HG03457 (cell line): Measurements from ENCODE around the gene ARHGAP10.

Source experiments
- ATAC-seq: cut with Tn5 transposase; IDR thresholded peaks from one replicate; pipeline ENCODE4 v1.9.1; 2021; ENCODE audit warnings: moderate number of reproducible peaks; ENCODE audit not compliant: unreplicated experiment

The ARHGAP10 gene

GRCh38 chr4:147844781-147845180 lies 112.9 kb downstream of the ARHGAP10 start:
- ATAC-seq: no peak

GRCh38 chr4:147846318-147847155 lies 114.6 kb downstream of the ARHGAP10 start:
- ATAC-seq: peak; percentile 81

- no peak for ATAC-seq
These were observed 116.1 kb downstream of the ARHGAP10 start for GRCh38 chr4:147847751-147848590.

- ATAC-seq: no peak
These were observed 116.7 kb downstream of the ARHGAP10 start for GRCh38 chr4:147848634-147849033.

DNA sequence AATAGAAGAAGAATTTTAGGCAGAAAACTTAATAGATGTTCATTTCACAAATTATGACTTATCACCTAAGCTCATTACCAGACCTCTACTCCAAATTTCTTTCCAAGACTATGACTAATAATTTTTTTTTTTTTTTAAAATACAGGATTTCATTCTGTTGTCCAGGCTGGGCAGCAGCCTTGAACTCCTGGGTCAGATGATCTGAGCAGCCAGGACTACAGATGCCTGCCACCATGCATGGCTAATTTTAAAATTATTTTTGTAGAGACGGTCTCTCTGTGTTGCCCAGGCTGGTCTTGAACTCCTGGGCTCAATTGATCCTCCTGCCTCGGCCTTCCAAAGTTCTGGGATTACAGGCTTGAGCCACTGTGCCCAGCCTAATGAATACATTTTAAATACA lies 119.2 kb downstream of the ARHGAP10 start:
- no peak for ATAC-seq

DNA sequence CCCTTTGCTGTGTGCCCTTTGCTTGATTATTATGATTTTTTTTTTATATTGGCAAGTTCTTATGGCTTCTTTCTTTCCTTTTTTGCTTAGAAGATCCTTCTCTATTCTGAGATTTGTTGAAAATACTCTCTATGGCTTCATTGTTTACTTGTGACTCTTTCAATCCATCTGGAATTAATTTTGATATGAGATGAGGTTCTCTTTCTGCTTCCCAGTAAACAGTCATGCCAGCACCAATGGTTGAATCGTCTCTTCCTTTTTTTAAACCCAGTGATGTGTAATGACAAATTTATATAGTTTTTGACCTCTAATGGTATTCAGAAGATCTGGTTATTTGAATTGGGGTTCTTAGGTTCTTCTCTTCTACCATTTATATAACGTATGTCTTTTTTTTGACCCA lies 121.8 kb downstream of the ARHGAP10 start:
- no peak for ATAC-seq

GRCh38 chr4:147854154-147854553 lies 122.3 kb downstream of the ARHGAP10 start:
- ATAC-seq: no peak

- no peak for ATAC-seq
These were observed 123.7 kb downstream of the ARHGAP10 start for GRCh38 chr4:147855571-147856009.

GRCh38 chr4:147860960-147861359 lies 129.1 kb downstream of the ARHGAP10 start:
- no peak for ATAC-seq

DNA sequence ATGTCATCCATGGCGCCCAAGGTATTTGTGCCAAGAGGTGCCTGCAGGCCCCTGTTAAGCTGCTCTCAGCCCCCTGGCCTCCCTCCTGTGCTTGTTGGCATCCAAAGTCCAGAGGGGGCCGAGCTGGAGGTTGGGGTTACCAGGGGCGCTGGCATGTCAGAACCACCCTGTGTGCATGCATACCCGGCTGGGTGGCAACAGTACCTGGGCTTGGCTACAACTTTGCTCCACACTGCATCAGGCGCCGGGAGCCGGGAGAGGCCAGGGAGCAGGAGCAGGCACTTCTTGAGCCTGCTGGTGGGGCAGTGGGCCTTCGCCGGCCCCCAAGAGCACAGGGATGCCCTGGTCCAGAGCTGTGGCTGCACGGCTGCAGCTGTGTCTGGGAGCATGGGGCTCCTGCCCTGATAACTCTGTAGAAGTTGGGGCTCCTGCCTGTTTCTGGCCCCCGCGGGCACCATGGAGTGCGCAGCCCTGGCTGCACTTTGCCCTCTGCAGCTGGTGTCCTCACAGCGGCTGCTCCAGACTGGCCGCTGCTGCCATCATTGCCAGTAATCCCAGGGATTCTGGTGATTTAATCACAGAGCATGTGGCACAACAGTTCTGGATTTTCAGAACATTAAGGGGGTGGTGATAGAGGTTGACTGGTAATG lies 130.3 kb downstream of the ARHGAP10 start:
- no peak for ATAC-seq

GRCh38 chr4:147863111-147863747 lies 131.3 kb downstream of the ARHGAP10 start:
- ATAC-seq: peak; percentile 58

- ATAC-seq: no peak
These were observed 132.1 kb downstream of the ARHGAP10 start for GRCh38 chr4:147863808-147864472.

DNA sequence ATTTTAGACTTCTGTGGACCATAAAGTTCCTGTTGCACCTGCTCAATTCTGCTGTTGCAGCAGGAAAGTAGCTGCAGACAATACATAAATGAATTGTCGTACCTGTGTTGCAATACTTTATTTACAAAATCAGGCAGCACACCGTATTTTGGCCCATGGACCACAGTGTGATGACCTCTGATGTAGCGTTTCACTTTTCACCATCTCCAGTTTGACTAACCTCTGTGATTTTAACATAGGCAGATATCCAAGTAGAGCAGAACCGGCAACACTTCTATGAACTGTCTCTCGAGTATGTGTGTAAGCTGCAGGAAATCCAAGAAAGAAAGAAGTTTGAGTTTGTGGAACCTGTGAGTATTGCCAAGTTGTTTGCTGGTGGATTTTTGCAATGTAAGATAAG lies 132.7 kb downstream of the ARHGAP10 start:
- ATAC-seq: no peak

GRCh38 chr4:147865926-147866325 lies 134.0 kb downstream of the ARHGAP10 start:
- ATAC-seq: no peak

DNA sequence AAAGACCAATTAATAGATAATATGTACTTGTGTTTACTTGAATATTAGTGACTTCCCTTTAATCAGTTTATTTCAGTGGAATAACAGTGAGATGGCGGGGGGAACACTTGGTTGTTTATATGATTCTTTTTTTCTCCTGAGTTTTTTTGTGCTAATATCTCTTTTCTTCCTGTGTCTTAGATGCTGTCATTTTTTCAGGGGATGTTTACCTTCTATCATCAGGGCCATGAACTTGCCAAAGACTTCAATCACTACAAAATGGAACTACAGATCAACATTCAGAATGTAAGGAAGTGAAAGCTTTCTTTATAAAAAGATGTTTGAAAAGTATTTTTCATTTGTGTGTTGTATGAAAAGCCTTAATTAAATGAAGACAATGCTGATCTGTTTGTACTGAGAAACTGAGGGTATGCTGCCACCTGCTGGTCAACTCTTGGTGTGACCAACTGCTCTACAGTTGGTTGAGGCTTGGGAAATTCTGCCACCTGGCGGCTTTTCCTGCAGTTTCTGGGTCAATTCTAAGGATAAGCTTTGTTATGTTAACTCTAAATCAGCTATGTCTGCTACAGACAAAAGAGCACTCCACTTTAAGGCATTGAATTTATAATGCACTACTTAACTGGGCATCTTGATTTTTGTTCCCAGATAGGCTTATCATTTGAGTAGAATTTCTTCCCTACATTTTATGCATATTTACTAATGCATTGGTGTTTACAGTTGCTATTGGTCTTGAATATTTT lies 134.8 kb downstream of the ARHGAP10 start:
- peak; percentile 72 for ATAC-seq

- ATAC-seq: no peak
These were observed 142.2 kb downstream of the ARHGAP10 start for GRCh38 chr4:147874109-147874508.

- ATAC-seq: no peak
These were observed 145.5 kb downstream of the ARHGAP10 start for GRCh38 chr4:147877308-147877771.

- ATAC-seq: no peak
These were observed 147.8 kb downstream of the ARHGAP10 start for GRCh38 chr4:147879676-147880075.

DNA sequence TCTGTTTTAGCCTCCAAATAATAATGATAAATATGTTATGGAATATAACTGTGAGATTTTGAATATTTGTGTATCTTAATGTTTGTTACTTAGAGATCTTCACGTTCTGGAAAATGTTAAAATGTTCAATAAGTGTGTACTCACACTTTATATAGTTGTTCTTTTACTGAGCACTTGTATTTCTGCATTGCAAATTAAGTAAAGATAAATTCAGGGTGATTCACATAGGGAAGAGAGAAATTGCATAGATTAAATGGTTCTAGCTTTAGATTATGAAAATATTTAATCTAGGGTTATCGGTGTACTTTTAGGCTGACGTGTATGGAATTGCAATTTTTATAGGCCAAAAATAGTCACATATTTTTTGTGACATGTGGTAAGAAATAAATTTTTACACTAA lies 148.6 kb downstream of the ARHGAP10 start:
- ATAC-seq: no peak

DNA sequence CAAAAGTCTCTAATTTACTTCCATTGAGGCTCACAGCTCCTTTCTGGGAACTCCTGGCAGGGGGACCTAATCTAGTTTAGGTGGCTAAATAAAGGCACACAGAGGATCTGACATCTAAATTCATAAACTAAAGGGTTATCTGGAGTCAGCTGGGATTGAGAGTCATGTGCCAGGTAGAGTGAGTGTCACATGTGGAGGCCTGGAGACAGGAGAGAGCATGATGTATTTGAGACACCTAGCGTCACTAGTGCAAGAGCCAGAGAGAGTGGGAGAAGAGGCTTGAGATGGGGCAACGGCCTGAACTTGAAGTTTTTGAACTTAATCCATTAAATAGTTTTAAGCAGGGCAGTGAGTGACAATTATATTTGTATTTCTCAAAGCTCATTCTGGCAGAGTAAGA lies 152.6 kb downstream of the ARHGAP10 start:
- no peak for ATAC-seq
